Stimulated activated CD4-positive, alpha-beta T cell treated with anti-CD3 and anti-CD28 coated beads, Interleukin-15, amount 100 ng/mL, for 24 hours (primary cell): ENCODE data around the gene CDCP1.
"Not testable (repeated sequence)": the region's sequence is repeated elsewhere in the genome, so short reads cannot be mapped to it uniquely, and the experiment has no call there.

Source experiments
- DNase-seq: peaks from one replicate; pipeline ENCODE4 v3.0.0-alpha.2; 2020

The CDCP1 gene

DNA sequence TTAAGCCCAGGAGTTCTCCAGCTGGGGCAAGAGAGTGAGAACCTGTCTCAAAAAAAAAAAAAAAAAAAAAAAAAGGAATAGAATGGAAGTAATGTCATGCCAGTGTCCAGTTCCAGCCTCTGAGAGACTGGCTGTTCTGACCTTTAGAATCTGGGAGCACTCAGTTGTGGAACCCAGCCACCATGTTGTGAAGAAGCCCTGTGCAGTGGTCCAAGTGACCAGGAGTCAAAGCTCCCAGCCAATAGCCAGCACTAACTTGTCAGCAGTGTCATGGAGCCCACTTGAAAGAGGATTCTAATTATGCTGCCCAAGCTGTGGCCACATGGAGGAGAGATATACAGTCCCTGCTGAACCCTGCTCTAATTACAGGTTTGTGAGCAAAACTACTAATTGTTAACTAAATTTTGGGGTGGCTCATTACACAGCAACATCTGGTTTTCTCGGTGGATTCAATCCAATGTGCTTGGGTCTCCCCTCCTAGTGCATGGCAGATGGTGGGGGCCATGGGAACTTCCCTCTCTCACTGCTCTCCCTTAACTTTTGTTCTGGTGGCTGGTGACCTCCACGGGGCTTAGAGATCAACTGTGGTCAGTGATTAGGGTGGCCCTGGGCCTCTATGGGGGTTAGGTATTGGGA lies 64.6 kb downstream of the CDCP1 start:
- no peak for DNase-seq

DNA sequence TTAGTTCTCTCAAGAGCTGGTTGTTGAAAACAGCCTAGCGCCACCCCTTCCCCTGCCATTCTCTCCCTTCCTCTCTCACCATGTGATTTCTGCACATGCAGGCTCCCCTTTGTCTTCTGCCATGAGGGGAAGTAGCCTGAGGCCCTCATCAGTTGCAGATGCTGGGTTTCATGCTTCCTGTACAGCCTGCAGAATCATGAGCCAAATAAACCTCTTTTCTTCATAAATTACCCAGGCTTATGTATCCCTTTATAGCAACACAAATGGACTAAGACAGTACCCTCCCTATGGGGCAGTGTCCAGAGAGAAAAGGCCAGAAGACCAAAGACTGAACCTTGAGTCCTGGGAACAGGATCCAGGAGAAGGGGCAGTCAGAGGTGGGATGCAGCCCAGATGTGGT lies 65.4 kb downstream of the CDCP1 start:
- DNase-seq, result no peak

- no peak for DNase-seq
Observed at GRCh38 chr3:45079715-45080114, 66.5 kb downstream of the CDCP1 start.

- DNase-seq, result no peak
Observed at GRCh38 chr3:45078910-45079522, 67.2 kb downstream of the CDCP1 start.

- not testable (repeated sequence) for DNase-seq
Observed at GRCh38 chr3:45078256-45078655, 67.9 kb downstream of the CDCP1 start.

DNA sequence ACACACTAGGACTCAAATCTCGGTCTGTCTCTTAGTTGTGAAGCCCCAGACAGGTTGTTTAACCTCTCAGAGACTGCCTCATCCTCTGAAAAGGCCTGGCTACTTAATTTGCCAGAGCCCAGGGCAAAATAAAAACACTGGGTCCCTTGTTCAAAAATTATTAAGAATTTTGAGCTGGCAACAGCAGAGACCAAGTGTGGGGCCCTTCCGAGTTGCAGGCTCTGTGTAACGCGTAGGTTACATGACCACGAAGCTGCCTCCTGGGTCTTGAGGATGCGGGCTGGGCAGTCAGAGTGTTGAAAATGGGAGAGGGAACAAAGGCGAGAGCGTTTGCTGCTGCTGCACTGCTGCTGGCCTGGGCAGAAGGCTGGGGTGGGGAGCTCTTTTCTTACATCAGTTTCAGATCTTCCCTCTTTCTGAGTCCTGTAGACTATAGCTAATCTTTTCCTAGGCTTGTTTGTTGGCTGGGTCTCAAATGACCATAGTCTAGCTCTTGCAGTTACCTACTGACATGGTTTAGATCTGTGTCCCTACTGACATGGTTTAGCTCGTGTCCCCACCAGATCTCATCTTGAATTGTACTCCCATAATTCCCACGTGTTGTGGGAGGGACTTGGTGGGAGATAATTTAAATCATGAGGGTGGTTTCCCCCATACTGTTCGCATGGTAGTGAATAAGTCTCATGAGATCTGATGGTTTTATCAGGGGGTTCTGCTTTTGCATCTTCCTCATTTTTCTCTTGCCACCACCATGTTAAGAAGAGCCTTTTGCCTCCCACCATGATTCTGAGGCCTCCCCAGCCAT lies 70.2 kb downstream of the CDCP1 start:
- no peak for DNase-seq

DNA sequence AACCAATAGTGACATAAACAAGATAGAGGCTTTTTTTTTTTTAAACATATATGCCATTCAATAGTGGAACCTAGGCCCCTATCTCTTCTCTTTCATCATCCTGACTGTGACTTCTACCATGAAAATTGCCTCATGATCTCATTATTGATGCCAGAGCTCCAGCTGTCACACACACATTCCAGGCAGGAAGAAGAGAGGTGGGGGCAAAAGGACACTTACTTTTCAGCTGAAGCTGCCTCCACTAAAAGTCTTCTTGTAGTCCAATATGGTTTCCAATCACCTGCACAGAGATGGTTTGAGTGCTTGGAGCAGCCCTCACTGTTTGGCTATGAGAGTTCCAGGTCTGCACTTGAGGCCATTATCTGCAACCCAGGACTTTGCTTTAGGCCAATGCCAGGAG lies 75.1 kb downstream of the CDCP1 start:
- no peak for DNase-seq

DNA sequence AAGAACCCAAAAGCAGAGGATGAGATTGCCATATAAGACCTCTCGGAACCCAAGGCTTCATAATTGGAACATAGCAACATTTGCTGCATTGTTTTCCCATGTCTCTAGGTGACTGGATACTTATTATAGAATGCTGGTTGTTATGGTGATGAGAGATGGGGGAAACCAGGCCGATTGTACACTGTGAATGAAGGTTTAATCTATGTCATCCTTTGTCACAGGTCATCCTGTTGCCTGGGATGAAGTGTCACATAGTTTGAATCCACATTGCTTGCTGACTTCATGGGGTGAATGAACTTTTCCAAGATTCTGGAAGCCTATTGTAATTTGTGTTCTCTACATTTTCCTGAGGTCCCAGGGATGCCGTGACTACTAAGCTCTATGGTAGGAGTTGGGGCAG lies 78.2 kb downstream of the CDCP1 start:
- DNase-seq, result no peak

DNA sequence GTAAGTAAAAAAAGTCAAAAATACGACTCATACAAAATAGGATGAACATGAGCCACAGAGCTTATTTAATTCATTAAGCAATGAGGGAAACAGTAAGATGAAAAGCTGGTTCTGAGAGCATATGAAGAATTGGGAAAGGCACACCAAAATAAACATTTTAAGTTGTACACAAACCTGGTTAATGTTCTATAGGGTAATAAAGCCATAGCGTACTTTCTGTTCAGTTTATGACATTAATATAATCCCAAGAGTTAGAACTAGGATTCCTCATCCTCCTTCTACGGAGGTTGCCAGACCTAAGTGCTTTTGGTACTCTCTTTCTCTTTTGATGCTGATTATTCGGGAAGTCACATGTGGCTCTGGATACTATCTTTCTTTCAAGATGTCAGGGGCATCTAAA lies 78.7 kb downstream of the CDCP1 start:
- no peak for DNase-seq

DNA sequence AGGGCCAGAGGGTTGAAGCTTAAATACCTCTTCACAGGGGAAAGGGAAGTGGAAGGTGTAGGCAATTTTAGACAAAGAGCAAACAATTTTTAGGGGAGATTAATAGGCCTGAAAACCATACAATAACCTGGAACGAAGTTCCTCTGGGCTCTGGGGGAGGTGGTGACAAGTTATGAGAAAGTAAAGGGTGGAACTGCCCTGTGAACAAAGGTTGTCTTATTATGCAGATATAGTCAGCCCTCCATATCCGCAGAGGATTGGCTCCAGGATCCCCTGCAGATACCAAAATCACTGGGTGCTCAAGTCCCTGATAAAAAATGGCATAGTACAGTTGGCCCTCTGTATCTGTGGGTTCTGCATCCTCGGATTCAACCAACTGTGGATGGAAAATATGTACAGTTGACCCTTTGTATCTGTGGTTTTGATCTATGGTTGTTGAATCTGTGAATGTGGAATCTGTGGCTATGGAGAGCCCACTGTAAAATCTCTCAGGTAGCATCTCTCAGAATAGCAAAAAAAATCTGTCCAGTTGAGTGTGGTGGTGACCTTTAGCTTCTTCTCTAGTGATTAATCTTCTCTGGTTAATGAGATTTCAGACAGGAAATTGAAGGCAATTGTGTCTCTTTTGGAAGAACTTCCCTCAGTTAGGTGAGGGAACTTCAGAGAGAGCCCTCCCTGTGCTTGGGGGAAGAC lies 79.9 kb downstream of the CDCP1 start:
- no peak for DNase-seq

DNA sequence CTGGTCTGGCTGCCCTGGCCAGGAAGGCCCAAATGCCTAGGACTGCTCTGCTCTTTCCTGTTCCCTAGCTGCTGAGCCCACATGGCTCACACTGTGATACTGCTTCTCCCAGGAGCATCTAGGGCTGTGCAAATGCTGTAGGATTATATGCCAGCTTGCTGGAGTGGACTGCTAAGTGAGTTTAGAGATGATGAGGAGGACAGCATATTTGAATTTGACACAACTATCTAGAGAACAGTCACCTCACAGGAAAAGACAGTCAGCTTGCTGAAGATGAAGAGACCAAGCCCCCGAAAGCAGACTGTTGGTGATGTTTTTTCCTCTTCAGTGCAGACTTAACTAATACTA lies 80.8 kb downstream of the CDCP1 start:
- DNase-seq, result no peak

GRCh38 chr3:45064512-45065372 lies 81.4 kb downstream of the CDCP1 start:
- DNase-seq, result peak; percentile 78

DNA sequence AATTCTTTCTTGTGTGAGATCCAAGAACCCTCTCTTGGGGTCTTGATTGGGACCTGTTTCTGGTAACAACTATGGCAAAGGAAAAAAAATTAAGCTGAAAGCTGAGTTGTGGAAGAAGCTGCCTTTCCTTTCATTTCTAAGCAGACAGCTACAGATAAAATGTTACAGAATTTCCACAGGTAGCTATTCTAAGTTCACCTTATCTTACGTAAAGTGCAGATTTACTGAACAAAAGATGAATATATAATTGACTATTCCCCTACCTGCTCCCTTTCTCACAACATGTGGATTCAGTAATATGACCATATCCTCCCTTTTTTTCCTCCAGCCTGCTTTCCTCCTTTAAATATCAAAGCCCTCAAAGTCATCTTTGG lies 83.5 kb downstream of the CDCP1 start:
- no peak for DNase-seq

- DNase-seq, result no peak
Observed at GRCh38 chr3:45060165-45060892, 85.8 kb downstream of the CDCP1 start.

DNA sequence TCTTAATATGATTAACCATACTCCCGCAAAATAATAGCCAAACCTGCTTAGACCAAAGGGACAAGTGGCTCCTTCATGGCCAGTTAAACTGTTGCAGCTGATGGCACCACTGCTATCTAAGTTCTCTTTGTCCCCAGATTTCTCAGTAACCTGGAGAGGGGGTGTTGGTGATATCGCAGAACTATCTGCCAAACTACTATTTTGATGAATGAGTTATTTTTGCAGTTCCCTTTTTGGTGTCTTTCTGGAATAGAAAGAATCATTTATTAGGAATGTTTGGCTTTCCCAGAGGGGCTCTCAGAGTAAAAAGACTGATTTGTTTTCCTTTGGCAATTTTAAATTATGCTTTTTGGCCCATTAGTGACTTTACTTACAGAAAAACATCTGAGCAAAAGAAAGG lies 87.0 kb downstream of the CDCP1 start:
- DNase-seq, result no peak

GRCh38 chr3:45057557-45057956 lies 88.6 kb downstream of the CDCP1 start:
- peak; percentile 29 for DNase-seq

GRCh38 chr3:45056608-45057301 lies 89.4 kb downstream of the CDCP1 start:
- no peak for DNase-seq

DNA sequence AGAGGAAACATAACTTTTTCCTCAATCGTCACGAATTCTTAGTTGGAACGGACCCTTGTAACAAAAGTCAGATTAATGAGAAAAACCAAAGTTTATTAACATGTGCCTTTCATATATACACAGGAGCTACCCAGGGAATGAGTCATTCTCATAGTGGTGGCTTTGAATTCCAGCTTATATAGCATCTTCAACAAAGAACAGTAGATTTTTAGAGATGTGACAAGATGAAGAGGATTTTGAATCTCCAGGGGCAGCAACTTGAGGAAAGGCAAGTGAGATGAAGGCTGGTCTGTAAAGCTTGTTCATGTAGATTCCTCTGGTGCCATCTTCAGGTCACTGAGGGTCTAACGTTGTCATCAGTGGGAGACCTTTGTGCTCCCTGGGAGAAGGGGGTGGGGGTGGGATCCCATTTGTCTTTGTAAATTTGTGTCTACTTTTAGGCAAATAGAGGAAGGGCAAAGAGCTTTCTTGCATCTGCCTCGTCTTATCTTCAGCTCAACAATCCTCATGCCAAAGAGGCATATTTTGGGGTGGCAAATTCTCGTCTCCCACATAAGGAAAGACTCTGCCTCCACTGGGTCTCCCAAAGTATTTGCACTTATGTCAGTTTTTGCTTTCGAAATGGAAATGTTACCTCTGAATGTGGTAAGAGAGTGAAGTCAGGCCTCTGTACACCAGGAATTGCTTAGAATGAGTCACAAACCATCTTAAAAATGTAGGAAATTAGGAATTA lies 90.6 kb downstream of the CDCP1 start:
- peak; percentile 12 for DNase-seq

- DNase-seq, result no peak
Observed at GRCh38 chr3:45055032-45055410, 91.2 kb downstream of the CDCP1 start.

DNA sequence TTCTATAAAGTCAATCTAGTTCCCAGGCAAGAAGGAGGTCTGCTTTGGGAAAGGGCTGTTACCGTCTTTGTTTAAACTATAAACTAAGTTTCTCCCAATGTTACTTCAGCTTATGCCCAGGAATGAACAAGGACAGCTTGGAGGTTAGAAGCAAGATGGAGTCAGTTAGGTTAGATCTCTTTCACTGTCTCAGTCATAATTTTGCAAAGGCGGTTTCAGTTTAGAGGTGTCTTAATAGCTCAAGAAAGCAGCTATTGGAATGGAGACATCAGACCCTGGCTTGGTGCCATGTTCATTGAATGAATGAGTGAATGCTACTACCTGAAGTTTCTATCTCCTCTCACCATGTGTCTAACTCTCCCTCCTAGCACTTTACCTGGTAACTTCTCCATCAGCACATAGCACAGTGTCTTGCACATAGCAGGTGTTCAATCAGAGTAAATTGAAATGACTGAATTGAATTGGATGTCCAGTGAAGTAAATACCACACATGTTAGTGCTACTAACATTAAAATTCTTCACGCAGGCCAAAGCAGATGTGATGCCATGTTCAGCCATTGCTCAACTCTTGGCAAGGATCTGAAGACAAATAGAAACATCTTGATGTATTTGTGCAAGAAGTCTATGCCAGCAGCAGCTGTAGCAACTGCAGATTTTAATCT lies 91.9 kb downstream of the CDCP1 start:
- DNase-seq, result no peak
